GM12891 (cell line): Measurements from ENCODE around the gene DDX18.

Experiments used
- POLR2A ChIP-seq: IDR thresholded peaks from 2 replicates; pipeline ENCODE4 v1.6.1; 2011; ENCODE audit warnings: low read depth, low read length, control low read depth
- POLR2AphosphoS5 ChIP-seq: IDR thresholded peaks from 2 replicates; pipeline ENCODE4 v1.6.1; 2011; ENCODE audit warnings: low read depth, low read length, control low read depth
- POU2F2 ChIP-seq: IDR thresholded peaks from 2 replicates; pipeline ENCODE4 v1.6.1; 2011; ENCODE audit warnings: low read depth, mild to moderate bottlenecking, control low read depth, low read length, moderate library complexity
- SPI1 ChIP-seq: IDR thresholded peaks from 2 replicates; pipeline ENCODE4 v1.6.1; 2011; ENCODE audit warnings: low read depth, low read length, control low read depth
- TAF1 ChIP-seq: IDR thresholded peaks from 2 replicates; pipeline ENCODE4 v1.6.1; 2011; ENCODE audit warnings: low read depth, low read length, control low read depth

GRCh38 chr2:117858892-117859531, 44.5 kb downstream of the DDX18 start:
- TF ChIP-seq POLR2A = no peak
- no peak for TF ChIP-seq POLR2AphosphoS5
- no peak for TF ChIP-seq TAF1
- TF ChIP-seq POU2F2 = no peak
- no peak for TF ChIP-seq SPI1
